Measurements from ENCODE around the gene MMEL1.

- TF ChIP-seq CTCF (IDR thresholded peaks at IDR 0.05) (no peak), POLR2A (IDR thresholded peaks at IDR 0.05) (no peak), POLR2AphosphoS5 (IDR thresholded peaks at IDR 0.05) (no peak)
These were observed 74.0 kb downstream of the MMEL1 start for GRCh38 chr1:2558861-2559260.
